ENCODE measurements around the gene KRTAP3-1. TPM values are rescaled to one million over a fixed set of nuclear protein-coding genes. Genes with fewer than 3 reads are reported as not detected.
"Not testable (repeated sequence)": the region's sequence is repeated elsewhere in the genome, so short reads cannot be mapped to it uniquely, and the experiment has no call there.

The KRTAP3-1 gene
- total RNA-seq, 2 donors from 2014 or later, result not detected

GRCh38 chr17:41009301-41009760 lies 403 bp upstream of the KRTAP3-1 start:
- Histone ChIP-seq H3K9me3 (no peaks in the 10 kb centered on the region), H3K36me3 (no peaks in the 10 kb centered on the region), H3K4me1 (ENCODE audit: control insufficient read depth in 1 of 2, low read depth in 2 of 2) (no peaks in the 10 kb centered on the region), H3K4me3 (no peak overlapping the region), H3K27ac (no peak overlapping the region), H3K27me3 (replicated peaks; ENCODE audit: insufficient read depth) (no peaks in the 10 kb centered on the region)
- DNase-seq (ENCODE audit: low spot score), result no peak
- no peak for TF ChIP-seq CTCF (IDR thresholded peaks at IDR 0.05)
- ATAC-seq (ENCODE audit: insufficient number of reproducible peaks, low FRiP score, low read depth), result no peak

- H3K27me3 ChIP-seq (replicated peaks; ENCODE audit: insufficient read depth), result no peaks in the 10 kb centered on the region
- no peak for ATAC-seq (ENCODE audit: insufficient number of reproducible peaks, low FRiP score, low read depth)
Measured at GRCh38 chr17:41004397-41004796, 4.5 kb downstream of the KRTAP3-1 start.

GRCh38 chr17:41003926-41004325 lies 5.0 kb downstream of the KRTAP3-1 start:
- Histone ChIP-seq H3K27me3 (replicated peaks; ENCODE audit: insufficient read depth) (no peaks in the 10 kb centered on the region), H3K27ac (no peak overlapping the region), H3K36me3 (no peaks in the 10 kb centered on the region), H3K4me3 (no peak overlapping the region), H3K4me1 (ENCODE audit: control insufficient read depth in 1 of 2, low read depth in 2 of 2) (no peaks in the 10 kb centered on the region), H3K9me3 (no peaks in the 10 kb centered on the region)
- no peak for ATAC-seq (ENCODE audit: insufficient number of reproducible peaks, low FRiP score, low read depth)
- no peak for DNase-seq (ENCODE audit: low spot score)
- no peak for TF ChIP-seq CTCF (IDR thresholded peaks at IDR 0.05)

More at GRCh38 chr17:41004397-41004796, 4.5 kb downstream of the KRTAP3-1 start:
- no peaks in the 10 kb centered on the region for H3K36me3 ChIP-seq
- H3K27ac ChIP-seq, result no peak overlapping the region
- DNase-seq (ENCODE audit: low spot score), result no peak
- no peaks in the 10 kb centered on the region for H3K9me3 ChIP-seq
- H3K4me3 ChIP-seq, result no peak overlapping the region
- TF ChIP-seq CTCF (IDR thresholded peaks at IDR 0.05), result no peak
- H3K4me1 ChIP-seq (ENCODE audit: control insufficient read depth in 1 of 2, low read depth in 2 of 2), result no peaks in the 10 kb centered on the region

- DNase-seq (ENCODE audit: low spot score) (no peak), ATAC-seq (ENCODE audit: insufficient number of reproducible peaks, low FRiP score, low read depth) (no peak)
- Histone ChIP-seq H3K4me3 (no peak overlapping the region), H3K27me3 (replicated peaks; ENCODE audit: insufficient read depth) (no peaks in the 10 kb centered on the region), H3K4me1 (ENCODE audit: control insufficient read depth in 1 of 2, low read depth in 2 of 2) (no peaks in the 10 kb centered on the region), H3K36me3 (no peaks in the 10 kb centered on the region), H3K27ac (no peak overlapping the region), H3K9me3 (no peaks in the 10 kb centered on the region)
- no peak for TF ChIP-seq CTCF (IDR thresholded peaks at IDR 0.05)
Measured at GRCh38 chr17:41002814-41003213, 6.1 kb downstream of the KRTAP3-1 start.

- ATAC-seq (ENCODE audit: insufficient number of reproducible peaks, low FRiP score, low read depth) (no peak), DNase-seq (ENCODE audit: low spot score) (no peak)
- no peaks in the 10 kb centered on the region for H3K9me3 ChIP-seq
- no peaks in the 10 kb centered on the region for H3K27me3 ChIP-seq (replicated peaks; ENCODE audit: insufficient read depth)
- no peaks in the 10 kb centered on the region for H3K4me1 ChIP-seq (ENCODE audit: control insufficient read depth in 1 of 2, low read depth in 2 of 2)
- H3K4me3 ChIP-seq, result no peak overlapping the region
- no peak overlapping the region for H3K27ac ChIP-seq
- TF ChIP-seq CTCF (IDR thresholded peaks at IDR 0.05), result no peak
- H3K36me3 ChIP-seq, result no peaks in the 10 kb centered on the region
Measured at GRCh38 chr17:41001795-41002194, 7.1 kb downstream of the KRTAP3-1 start.

GRCh38 chr17:40999563-40999962 lies 9.4 kb downstream of the KRTAP3-1 start, which contains the start of gene KRTAP3-2:
Gene KRTAP3-2, minus strand, starts transcription at chr17:40999906. Its CDS starts 53 bp downstream, at chr17:40999853.
- H3K4me3 ChIP-seq; ATAC-seq (ENCODE audit: insufficient number of reproducible peaks, low FRiP score, low read depth); H3K27ac ChIP-seq; DNase-seq (ENCODE audit: low spot score); H3K27me3 ChIP-seq (replicated peaks; ENCODE audit: insufficient read depth); H3K9me3 ChIP-seq; H3K36me3 ChIP-seq; H3K4me1 ChIP-seq (ENCODE audit: control insufficient read depth in 1 of 2, low read depth in 2 of 2): not testable (repeated sequence)

Data from thoracic aorta (tissue), 2 donors.